Activated T-cell treated with anti-CD3 and anti-CD28 coated beads, Interleukin-2, amount 50 U/mL, for 48 hours (primary cell): ENCODE measurements around the gene BPIFA2.
"Not testable (repeated sequence)": the region's sequence is repeated elsewhere in the genome, so short reads cannot be mapped to it uniquely, and the experiment has no call there.

Source experiments
- DNase-seq, 2 experiments: peaks; one replicate each; pipeline ENCODE4 v3.0.0-alpha.2; 2020

The BPIFA2 gene

GRCh38 chr20:33167859-33168258 lies at the start of gene BPIFA2:
Gene BPIFA2 (plus strand): TSS chr20:33168159. CDS start chr20:33169146, 987 bp downstream.
- DNase-seq = no peak

- no peak for DNase-seq
Observed at GRCh38 chr20:33119725-33120720, 47.9 kb upstream of the BPIFA2 start.

GRCh38 chr20:33120934-33121333 lies 47.0 kb upstream of the BPIFA2 start:
- no peak for DNase-seq

GRCh38 chr20:33122297-33122696 lies 45.7 kb upstream of the BPIFA2 start:
- not testable (repeated sequence) for DNase-seq

GRCh38 chr20:33124261-33124660 lies 43.7 kb upstream of the BPIFA2 start:
- DNase-seq = peak in 1 of 2 experiments; percentile 4

GRCh38 chr20:33124994-33125393 lies 43.0 kb upstream of the BPIFA2 start:
- DNase-seq = no peak

- peak in 1 of 2 experiments; percentile 1 for DNase-seq
Observed at GRCh38 chr20:33125983-33126382, 42.0 kb upstream of the BPIFA2 start.

GRCh38 chr20:33127422-33128097 lies 40.4 kb upstream of the BPIFA2 start:
- DNase-seq = no peak

- no peak for DNase-seq
Observed at GRCh38 chr20:33130568-33131061, 37.3 kb upstream of the BPIFA2 start.

GRCh38 chr20:33131949-33132473 lies 35.9 kb upstream of the BPIFA2 start:
- no peak for DNase-seq

- DNase-seq = no peak
Observed at GRCh38 chr20:33132513-33133372, 35.2 kb upstream of the BPIFA2 start.

- DNase-seq = no peak
Observed at GRCh38 chr20:33133373-33133941, 34.5 kb upstream of the BPIFA2 start.

GRCh38 chr20:33137195-33137594 lies 30.8 kb upstream of the BPIFA2 start:
- no peak for DNase-seq

GRCh38 chr20:33139467-33139866 lies 28.5 kb upstream of the BPIFA2 start:
- DNase-seq = peak in 1 of 2 experiments; percentile 5

GRCh38 chr20:33145521-33145920 lies 22.4 kb upstream of the BPIFA2 start:
- peak in 1 of 2 experiments; percentile 0 for DNase-seq

GRCh38 chr20:33147299-33147698 lies 20.7 kb upstream of the BPIFA2 start:
- DNase-seq = no peak

- DNase-seq = no peak
Observed at GRCh38 chr20:33148040-33148439, 19.9 kb upstream of the BPIFA2 start.

- no peak for DNase-seq
Observed at GRCh38 chr20:33154252-33154651, 13.7 kb upstream of the BPIFA2 start.

GRCh38 chr20:33158637-33159385 lies 9.1 kb upstream of the BPIFA2 start:
- DNase-seq = no peak

GRCh38 chr20:33159713-33160112 lies 8.2 kb upstream of the BPIFA2 start:
- no peak for DNase-seq

- DNase-seq = no peak
Observed at GRCh38 chr20:33160681-33161080, 7.3 kb upstream of the BPIFA2 start.
